Measurements from ENCODE around the gene EPHX1. TPM values are rescaled to one million over a fixed set of nuclear protein-coding genes. Genes with fewer than 3 reads are reported as not detected.

EPHX1 gene
- total and polyA plus RNA-seq, 4 donors: 31.7 to 115 (median 98.5) TPM

DNA sequence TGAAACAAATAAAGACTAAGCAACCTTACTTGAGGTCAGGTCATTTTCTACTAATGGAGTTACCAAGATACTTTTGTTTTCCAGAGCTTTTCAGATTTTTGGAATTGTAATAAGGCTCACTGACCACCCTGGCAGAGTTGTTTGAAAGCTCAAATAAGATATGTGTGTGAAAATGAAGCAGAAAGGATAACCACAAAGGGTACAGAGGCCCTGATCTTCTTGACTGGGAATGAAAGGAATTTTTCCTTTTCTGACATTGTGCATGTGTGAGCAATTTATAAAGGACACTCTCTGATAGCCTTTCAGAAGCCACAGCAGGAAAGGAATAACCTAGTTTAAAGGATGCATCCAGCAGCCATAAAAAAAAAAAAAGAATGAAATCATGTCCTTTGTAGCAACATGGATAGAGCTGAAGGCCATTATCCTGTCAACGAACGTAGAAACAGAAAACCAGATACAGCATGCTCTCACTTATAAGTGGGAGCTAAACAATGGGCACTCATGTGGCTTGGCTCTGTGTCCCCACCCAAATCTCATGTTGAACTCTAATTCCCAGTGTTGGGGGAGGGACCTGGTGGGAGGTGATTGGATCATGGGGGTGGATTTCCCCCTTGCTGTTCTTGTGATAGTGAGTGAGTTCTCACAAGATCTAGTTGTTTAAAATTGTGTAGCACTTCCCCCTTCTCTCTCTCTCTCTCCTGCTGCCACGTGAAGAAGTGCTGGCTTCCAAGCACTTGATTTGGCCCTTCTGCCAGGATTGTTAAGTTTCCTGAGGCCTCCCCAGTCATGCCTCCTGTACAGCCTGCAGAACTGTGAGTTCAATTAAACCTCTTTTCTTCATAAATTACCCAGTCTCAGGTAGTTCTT is 35.4 kb upstream of the EPHX1 start:
- Histone ChIP-seq H3K4me1 (ENCODE audit: control insufficient read depth in 5 of 5, insufficient read depth in 5 of 5, low read length in 5 of 5) (peaks cover 2 to 78% (median 27%) of the 10 kb centered on the region in 5 donors), H3K27ac (ENCODE audit: low read depth in 1 of 2, low read length in 1 of 2) (no peak overlapping the region), H3K9me3 (ENCODE audit: control insufficient read depth in 4 of 4, insufficient read depth in 3 of 4, low read length in 3 of 4) (no peaks in the 10 kb centered on the region), H3K4me3 (no peak overlapping the region), H3K27me3 (ENCODE audit: control insufficient read depth in 3 of 3, insufficient read depth in 3 of 3, low read length in 2 of 3) (no peaks in the 10 kb centered on the region), H3K9ac (ENCODE audit: insufficient read depth in 1 of 2, low read length in 2 of 2) (no peak overlapping the region), H3K36me3 (ENCODE audit: control insufficient read depth in 4 of 4, insufficient read depth in 4 of 4, low read length in 4 of 4) (peaks cover 0 to 5% (median under 1%) of the 10 kb centered on the region in 4 donors)
- ATAC-seq (ENCODE audit: insufficient read depth, low FRiP score) (no peak), DNase-seq (no peak)
- TF ChIP-seq, protein P1, sequence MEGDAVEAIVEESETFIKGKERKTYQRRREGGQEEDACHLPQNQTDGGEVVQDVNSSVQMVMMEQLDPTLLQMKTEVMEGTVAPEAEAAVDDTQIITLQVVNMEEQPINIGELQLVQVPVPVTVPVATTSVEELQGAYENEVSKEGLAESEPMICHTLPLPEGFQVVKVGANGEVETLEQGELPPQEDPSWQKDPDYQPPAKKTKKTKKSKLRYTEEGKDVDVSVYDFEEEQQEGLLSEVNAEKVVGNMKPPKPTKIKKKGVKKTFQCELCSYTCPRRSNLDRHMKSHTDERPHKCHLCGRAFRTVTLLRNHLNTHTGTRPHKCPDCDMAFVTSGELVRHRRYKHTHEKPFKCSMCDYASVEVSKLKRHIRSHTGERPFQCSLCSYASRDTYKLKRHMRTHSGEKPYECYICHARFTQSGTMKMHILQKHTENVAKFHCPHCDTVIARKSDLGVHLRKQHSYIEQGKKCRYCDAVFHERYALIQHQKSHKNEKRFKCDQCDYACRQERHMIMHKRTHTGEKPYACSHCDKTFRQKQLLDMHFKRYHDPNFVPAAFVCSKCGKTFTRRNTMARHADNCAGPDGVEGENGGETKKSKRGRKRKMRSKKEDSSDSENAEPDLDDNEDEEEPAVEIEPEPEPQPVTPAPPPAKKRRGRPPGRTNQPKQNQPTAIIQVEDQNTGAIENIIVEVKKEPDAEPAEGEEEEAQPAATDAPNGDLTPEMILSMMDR (IDR thresholded peaks at IDR 0.05; ENCODE audit: control extremely low read depth, extremely low read depth): no peak
- 56 to 59% methylated on average over 3 of the region's 3 CpGs for WGBS, 2 donors

DNA sequence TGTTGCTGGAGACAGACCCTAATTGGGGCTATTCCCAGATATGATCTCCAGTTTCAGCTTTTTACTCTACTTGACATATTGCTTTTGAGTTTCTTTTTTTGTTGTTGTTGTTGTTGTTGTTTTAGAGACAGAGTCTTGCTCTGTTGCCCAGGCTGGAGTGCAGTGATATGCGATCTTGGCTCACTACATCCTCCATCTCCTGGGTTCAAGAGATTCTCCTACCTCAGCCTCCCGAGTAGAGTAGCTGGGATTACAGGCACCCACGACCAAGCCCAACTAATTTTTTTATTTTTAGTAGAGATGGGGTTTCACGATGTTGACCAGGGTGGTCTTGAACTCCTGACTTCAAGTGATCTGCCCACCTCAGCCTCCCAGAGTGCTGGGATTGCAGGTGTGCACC is 33.6 kb upstream of the EPHX1 start:
- Histone ChIP-seq H3K4me1 (ENCODE audit: control insufficient read depth in 5 of 5, insufficient read depth in 5 of 5, low read length in 5 of 5) (peaks cover 4 to 77% (median 28%) of the 10 kb centered on the region in 5 donors), H3K27ac (ENCODE audit: low read depth in 1 of 2, low read length in 1 of 2) (no peak overlapping the region), H3K27me3 (ENCODE audit: control insufficient read depth in 3 of 3, insufficient read depth in 3 of 3, low read length in 2 of 3) (no peaks in the 10 kb centered on the region), H3K36me3 (ENCODE audit: control insufficient read depth in 4 of 4, insufficient read depth in 4 of 4, low read length in 4 of 4) (peaks cover 0 to 9% (median 3%) of the 10 kb centered on the region in 4 donors), H3K4me3 (no peak overlapping the region), H3K9me3 (ENCODE audit: control insufficient read depth in 4 of 4, insufficient read depth in 3 of 4, low read length in 3 of 4) (no peaks in the 10 kb centered on the region), H3K9ac (ENCODE audit: insufficient read depth in 1 of 2, low read length in 2 of 2) (no peak overlapping the region)
- DNase-seq (no peak), ATAC-seq (ENCODE audit: insufficient read depth, low FRiP score) (no peak)
- 96 to 97% methylated on average over 4 of the region's 4 CpGs for WGBS, 2 donors
- TF ChIP-seq, protein P1 (IDR thresholded peaks at IDR 0.05; ENCODE audit: control extremely low read depth, extremely low read depth): no peak

DNA sequence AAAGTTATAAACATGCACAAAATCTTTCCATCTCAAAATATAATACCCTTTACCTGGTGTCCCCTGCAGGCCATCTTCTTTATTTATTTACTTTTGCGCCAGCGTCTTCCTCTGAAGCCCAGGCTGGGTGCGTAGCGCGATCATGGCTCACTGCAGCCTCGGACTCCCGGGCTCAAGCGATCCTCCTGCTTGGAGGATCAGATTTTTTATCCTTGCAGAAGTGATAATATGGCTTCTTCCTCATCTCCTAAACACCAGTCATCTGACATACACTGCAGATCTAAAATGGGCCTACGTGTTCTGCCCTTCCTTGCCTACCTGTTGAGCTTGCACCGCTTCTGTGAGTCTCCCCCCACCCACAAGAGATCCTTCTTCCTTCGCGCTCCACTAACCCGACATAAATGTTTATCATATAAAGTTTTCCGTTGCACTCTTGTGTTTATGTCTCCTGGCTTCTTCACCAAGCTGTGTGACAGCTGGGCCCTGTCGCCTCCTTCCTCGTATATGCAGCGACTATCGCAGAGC is 32.8 kb upstream of the EPHX1 start:
- ATAC-seq (ENCODE audit: insufficient read depth, low FRiP score) (no peak), DNase-seq (no peak)
- peaks cover 0 to 9% (median 3%) of the 10 kb centered on the region in 4 donors for H3K36me3 ChIP-seq (ENCODE audit: control insufficient read depth in 4 of 4, insufficient read depth in 4 of 4, low read length in 4 of 4)
- H3K4me3 ChIP-seq: no peak overlapping the region
- TF ChIP-seq, protein P1 (IDR thresholded peaks at IDR 0.05; ENCODE audit: control extremely low read depth, extremely low read depth): no peak
- peaks cover 2 to 73% (median 23%) of the 10 kb centered on the region in 5 donors for H3K4me1 ChIP-seq (ENCODE audit: control insufficient read depth in 5 of 5, insufficient read depth in 5 of 5, low read length in 5 of 5)
- H3K9me3 ChIP-seq (ENCODE audit: control insufficient read depth in 4 of 4, insufficient read depth in 3 of 4, low read length in 3 of 4): no peaks in the 10 kb centered on the region
- peak overlapping the region; percentile 66 to 92 for H3K27ac ChIP-seq (ENCODE audit: low read depth in 1 of 2, low read length in 1 of 2)
- 15 to 25% methylated on average over 18 of the region's 18 CpGs for WGBS, 2 donors
- no peaks in the 10 kb centered on the region for H3K27me3 ChIP-seq (ENCODE audit: control insufficient read depth in 3 of 3, insufficient read depth in 3 of 3, low read length in 2 of 3)
- peak overlapping the region in 1 of 2 donors; percentile 64 for H3K9ac ChIP-seq (ENCODE audit: insufficient read depth in 1 of 2, low read length in 2 of 2)

Data from lung (tissue), 12 donors.